MM.1S (cell line): Measurements from ENCODE around the gene COL12A1.

Source experiments
- DNase-seq: peaks from one replicate; pipeline ENCODE4 v3.0.0-alpha.2; 2015
- H2AFZ ChIP-seq: fragments of 300-600 bp; sonication (generic); 2 replicates; pipeline ENCODE4 v1.6.0; 2016; ENCODE audit warnings: antibody characterized with exemption, low read length
- H3F3A ChIP-seq: fragments of 300-600 bp; sonication (generic); 2 replicates; pipeline ENCODE4 v1.6.1; 2016; ENCODE audit warnings: mild to moderate bottlenecking, antibody characterized with exemption, low read length, moderate library complexity, mixed read lengths; ENCODE audit not compliant: insufficient read depth
- H3K27ac ChIP-seq: fragments of 300-600 bp; sonication (generic); 2 replicates; pipeline ENCODE4 v1.5.1; 2016; ENCODE audit warnings: mild to moderate bottlenecking, low read length
- H3K27me3 ChIP-seq: fragments of 300-600 bp; sonication (generic); replicated peaks from 2 replicates; pipeline ENCODE4 v1.6.0; 2016; ENCODE audit warnings: low read length; ENCODE audit not compliant: insufficient read depth
- H3K36me3 ChIP-seq: fragments of 300-600 bp; sonication (generic); replicated peaks from 2 replicates; pipeline ENCODE4 v1.6.1; 2016; ENCODE audit warnings: mild to moderate bottlenecking, low read length, mixed read lengths; ENCODE audit not compliant: insufficient read depth
- H3K4me1 ChIP-seq: fragments of 300-600 bp; sonication (generic); 2 replicates; pipeline ENCODE4 v1.6.1; 2016; ENCODE audit warnings: low read length, mixed read lengths
- H3K4me2 ChIP-seq: fragments of 300-600 bp; sonication (generic); 2 replicates; pipeline ENCODE4 v1.6.0; 2016; ENCODE audit warnings: low read depth, low read length
- H3K4me3 ChIP-seq: fragments of 300-600 bp; sonication (generic); 2 replicates; pipeline ENCODE4 v1.5.1; 2016; ENCODE audit warnings: low read length, mixed read lengths
- H3K79me2 ChIP-seq: fragments of 300-600 bp; sonication (generic); 2 replicates; pipeline ENCODE4 v1.6.1; 2016; ENCODE audit warnings: mixed run types, low read length, mixed read lengths
- H3K9ac ChIP-seq: fragments of 300-600 bp; sonication (generic); 2 replicates; pipeline ENCODE4 v1.6.1; 2016; ENCODE audit warnings: low read length, mixed read lengths
- H3K9me2 ChIP-seq: fragments of 300-600 bp; sonication (generic); replicated peaks from 2 replicates; pipeline ENCODE4 v1.6.1; 2016; ENCODE audit warnings: mild to moderate bottlenecking, low read length, mixed read lengths; ENCODE audit not compliant: insufficient read depth
- H3K9me3 ChIP-seq: fragments of 300-600 bp; sonication (generic); replicated peaks from 2 replicates; pipeline ENCODE4 v1.6.1; 2016; ENCODE audit warnings: mild to moderate bottlenecking, low read length, mixed read lengths; ENCODE audit not compliant: insufficient read depth
- H4K20me1 ChIP-seq: fragments of 300-600 bp; sonication (generic); 2 replicates; pipeline ENCODE4 v1.6.1; 2016; ENCODE audit warnings: mild to moderate bottlenecking, low read length, moderate library complexity, mixed read lengths; ENCODE audit not compliant: insufficient read depth
- CTCF ChIP-seq: fragments of 300-600 bp; sonication (generic); IDR thresholded peaks from 2 replicates; pipeline ENCODE4 v1.5.1; 2016; ENCODE audit warnings: antibody characterized with exemption, low read length, mixed read lengths
- EZH2 ChIP-seq: fragments of 300-600 bp; sonication (generic); optimal IDR thresholded peaks from 2 replicates; pipeline ENCODE3; 2017; ENCODE audit warnings: low read depth, mild to moderate bottlenecking, antibody characterized with exemption, low read length, mixed read lengths
- EZH2phosphoT487 ChIP-seq: fragments of 300-600 bp; sonication (generic); IDR thresholded peaks from 2 replicates; pipeline ENCODE4 v1.6.1; 2018; ENCODE audit warnings: antibody characterized with exemption, low read length

Gene COL12A1

GRCh38 chr6:75215291-75215690 lies 9.4 kb upstream of the COL12A1 start:
- H4K20me1 ChIP-seq = no peaks in the 10 kb centered on the region
- no peak overlapping the region for H3K4me2 ChIP-seq
- no peak overlapping the region for H3K4me3 ChIP-seq
- H3K9me2 ChIP-seq = no peaks in the 10 kb centered on the region
- DNase-seq = no peak
- H3K27me3 ChIP-seq = no peaks in the 10 kb centered on the region
- no peak overlapping the region for H2AFZ ChIP-seq
- no peaks in the 10 kb centered on the region for H3F3A ChIP-seq
- H3K4me1 ChIP-seq = no peaks in the 10 kb centered on the region
- TF ChIP-seq EZH2phosphoT487 (no peak), EZH2 (no peak), CTCF (no peak)
- H3K27ac ChIP-seq = no peak overlapping the region
- H3K79me2 ChIP-seq = no peaks in the 10 kb centered on the region
- H3K9me3 ChIP-seq = no peaks in the 10 kb centered on the region
- H3K9ac ChIP-seq = no peak overlapping the region
- H3K36me3 ChIP-seq = no peaks in the 10 kb centered on the region

GRCh38 chr6:75213732-75214131 lies 7.9 kb upstream of the COL12A1 start:
- Histone ChIP-seq H3K36me3 (no peaks in the 10 kb centered on the region), H3K4me3 (no peak overlapping the region), H3K9me2 (no peaks in the 10 kb centered on the region), H3K27ac (no peak overlapping the region), H3K27me3 (no peaks in the 10 kb centered on the region), H3K79me2 (no peaks in the 10 kb centered on the region), H3K9ac (no peak overlapping the region), H3F3A (no peaks in the 10 kb centered on the region), H3K9me3 (no peaks in the 10 kb centered on the region), H4K20me1 (no peaks in the 10 kb centered on the region), H2AFZ (no peak overlapping the region), H3K4me1 (no peaks in the 10 kb centered on the region), H3K4me2 (no peak overlapping the region)
- no peak for DNase-seq
- TF ChIP-seq CTCF (no peak), EZH2 (no peak), EZH2phosphoT487 (no peak)

- TF ChIP-seq EZH2phosphoT487 (no peak), EZH2 (no peak), CTCF (no peak)
- DNase-seq = no peak
- H3K4me3 ChIP-seq = no peak overlapping the region
Measured at GRCh38 chr6:75213112-75213511, 7.3 kb upstream of the COL12A1 start.

More at GRCh38 chr6:75213112-75213511, 7.3 kb upstream of the COL12A1 start:
- no peaks in the 10 kb centered on the region for H4K20me1 ChIP-seq
- H3K9me3 ChIP-seq = no peaks in the 10 kb centered on the region
- H3K79me2 ChIP-seq = no peaks in the 10 kb centered on the region
- no peak overlapping the region for H2AFZ ChIP-seq
- H3K4me1 ChIP-seq = no peaks in the 10 kb centered on the region; the same call in 1 of the 2 replicates
- no peaks in the 10 kb centered on the region for H3F3A ChIP-seq
- H3K27ac ChIP-seq = no peak overlapping the region
- H3K4me2 ChIP-seq = no peak overlapping the region
- no peaks in the 10 kb centered on the region for H3K36me3 ChIP-seq
- H3K9ac ChIP-seq = no peak overlapping the region
- H3K9me2 ChIP-seq = no peaks in the 10 kb centered on the region
- no peaks in the 10 kb centered on the region for H3K27me3 ChIP-seq
